OCI-LY7 (cell line): ENCODE measurements around the gene PLD1. TPM values are rescaled to one million over a fixed set of nuclear protein-coding genes. Genes with fewer than 3 reads are reported as not detected.

Experiments used
- BruUV-seq: library from RNA; stranded (reverse); fragments of 400-500 nt; replicated peaks from 2 replicates; lab custom pipeline; 2021; lab: Mats Ljungman, UMichigan
- CTCF ChIA-PET: fragments of 300-600 bp; sonication (Branson Sonifier 250); formaldehyde crosslinking; loops from one replicate; lab custom pipeline; 2022; ENCODE audit warnings: antibody characterized with exemption; ENCODE audit not compliant: unreplicated experiment; lab: Charles Lee
- POLR2A ChIA-PET: fragments of 300-600 bp; sonication (Branson Sonifier 250); formaldehyde crosslinking; loops from one replicate; lab custom pipeline; 2022; ENCODE audit warnings: antibody characterized with exemption; lab: Charles Lee
- DNase-seq: peaks from one replicate; pipeline ENCODE4 v3.0.0-alpha.2; 2015; ENCODE audit warnings: low spot score
- H2AFZ ChIP-seq: fragments of 200-600 bp; sonication (generic), shearing (Covaris generic); 2 replicates; pipeline ENCODE4 v1.6.1; 2014; ENCODE audit warnings: mild to moderate bottlenecking, antibody characterized with exemption, low read length, moderate library complexity
- H3K27ac ChIP-seq: fragments of 200-600 bp; sonication (generic); 2 replicates; pipeline ENCODE4 v1.5.1; 2014; ENCODE audit warnings: mixed run types, low read depth, mild to moderate bottlenecking, moderate library complexity, low read length, inconsistent platforms; ENCODE audit not compliant: poor library complexity, severe bottlenecking
- H3K36me3 ChIP-seq: fragments of 200-600 bp; sonication (generic); 2 replicates; pipeline ENCODE4 v1.6.1; 2014; ENCODE audit warnings: mild to moderate bottlenecking, antibody characterized with exemption, low read length, moderate library complexity, mixed read lengths; ENCODE audit not compliant: insufficient read depth
- H3K4me1 ChIP-seq: fragments of 200-600 bp; sonication (generic); 2 replicates; pipeline ENCODE4 v1.5.1; 2014; ENCODE audit warnings: mild to moderate bottlenecking, low read length; ENCODE audit not compliant: insufficient read depth, poor library complexity, severe bottlenecking
- H3K4me2 ChIP-seq: fragments of 200-600 bp; sonication (generic); 2 replicates; pipeline ENCODE4 v1.6.1; 2014; ENCODE audit warnings: mild to moderate bottlenecking, low read length
- H3K4me3 ChIP-seq: fragments of 200-600 bp; sonication (generic); 2 replicates; pipeline ENCODE4 v1.5.1; 2014; ENCODE audit warnings: mild to moderate bottlenecking, low read depth, low read length; ENCODE audit not compliant: poor library complexity, severe bottlenecking
- H3K79me2 ChIP-seq: fragments of 200-600 bp; sonication (generic); 2 replicates; pipeline ENCODE4 v1.6.1; 2016; ENCODE audit warnings: low read depth, mild to moderate bottlenecking, low read length, moderate library complexity, mixed read lengths; ENCODE audit not compliant: insufficient read depth
- H3K9me2 ChIP-seq: fragments of 200-600 bp; sonication (generic); 2 replicates; pipeline ENCODE4 v1.6.1; 2016; ENCODE audit warnings: mild to moderate bottlenecking, low read length, mixed read lengths; ENCODE audit not compliant: insufficient read depth
- H3K9me3 ChIP-seq: fragments of 200-600 bp; sonication (generic); 2 replicates; pipeline ENCODE4 v1.6.1; 2014; ENCODE audit warnings: mild to moderate bottlenecking, mixed run types, low read length, mixed read lengths
- H4K20me1 ChIP-seq: fragments of 200-600 bp; sonication (generic); 2 replicates; pipeline ENCODE4 v1.6.1; 2014; ENCODE audit warnings: mild to moderate bottlenecking, antibody characterized with exemption, low read length, moderate library complexity, mixed read lengths; ENCODE audit not compliant: insufficient read depth
- EZH2phosphoT487 ChIP-seq: fragments of 200-600 bp; sonication (generic); IDR thresholded peaks from 2 replicates; pipeline ENCODE4 v1.6.1; 2018; ENCODE audit warnings: low read depth, borderline replicate concordance, mild to moderate bottlenecking, mixed run types, antibody characterized with exemption, low read length, moderate library complexity, mixed read lengths
- intact Hi-C: fragments of 100-400 bp; cut with micrococcal nuclease; formaldehyde crosslinking; loops from one replicate; pipeline ENCODE4 v1.10.0; 2022; ENCODE audit not compliant: unreplicated experiment
- total RNA-seq, 2 experiments: library from RNA; depleted of rRNA in 1 of 2; stranded (reverse); fragments of >200 nt in 1 of 2; shearing (Covaris generic) in 1 of 2; gene quantifications; 2 replicates each; pipeline ENCODE4 v1.2.3, GENCODE V29; 2014 to 2022
- TF ChIP-seq, protein P1 (sequence below): fragments of 200-600 bp; sonication (generic); conservative IDR thresholded peaks from 2 replicates; pipeline ENCODE4 v1.5.1; 2014; ENCODE audit warnings: mild to moderate bottlenecking, antibody characterized with exemption, low read length, moderate library complexity, mixed read lengths

The PLD1 gene
- total RNA-seq, 2 experiments from 2014 or later = not detected

DNA sequence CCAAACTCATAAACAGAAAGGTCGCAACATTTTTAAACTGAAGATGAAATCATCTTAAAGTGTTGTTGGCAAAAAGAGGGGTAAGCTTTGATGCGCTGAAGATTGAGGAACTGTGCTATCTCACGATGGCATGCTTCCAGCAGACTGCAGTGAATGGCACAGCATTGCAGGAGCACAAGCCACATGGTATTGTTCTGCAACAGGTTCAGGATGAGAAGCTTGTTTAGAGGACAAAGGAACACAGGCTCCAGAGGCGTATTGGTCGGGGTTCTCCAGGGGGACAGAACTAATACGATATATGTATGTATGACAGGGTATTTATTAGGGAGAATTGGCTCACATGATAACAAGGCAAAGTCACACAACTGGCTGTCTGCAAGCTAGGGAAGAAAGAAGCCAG, 13.8 kb upstream of the PLD1 start:
- ChIA-PET CTCF (no interaction called here), POLR2A (no interaction called here)
- DNase-seq = no peak
- Histone ChIP-seq H3K9me2 (no peaks in the 10 kb centered on the region), H3K4me2 (no peak overlapping the region), H3K36me3 (no peaks in the 10 kb centered on the region), H2AFZ (no peak overlapping the region), H4K20me1 (no peaks in the 10 kb centered on the region), H3K79me2 (no peaks in the 10 kb centered on the region), H3K4me3 (no peak overlapping the region), H3K4me1 (no peaks in the 10 kb centered on the region), H3K9me3 (no peaks in the 10 kb centered on the region), H3K27ac (no peak overlapping the region)
- intact Hi-C loops = no loop called here
- BruUV-seq = no TSS peak
- TF ChIP-seq, protein P1, sequence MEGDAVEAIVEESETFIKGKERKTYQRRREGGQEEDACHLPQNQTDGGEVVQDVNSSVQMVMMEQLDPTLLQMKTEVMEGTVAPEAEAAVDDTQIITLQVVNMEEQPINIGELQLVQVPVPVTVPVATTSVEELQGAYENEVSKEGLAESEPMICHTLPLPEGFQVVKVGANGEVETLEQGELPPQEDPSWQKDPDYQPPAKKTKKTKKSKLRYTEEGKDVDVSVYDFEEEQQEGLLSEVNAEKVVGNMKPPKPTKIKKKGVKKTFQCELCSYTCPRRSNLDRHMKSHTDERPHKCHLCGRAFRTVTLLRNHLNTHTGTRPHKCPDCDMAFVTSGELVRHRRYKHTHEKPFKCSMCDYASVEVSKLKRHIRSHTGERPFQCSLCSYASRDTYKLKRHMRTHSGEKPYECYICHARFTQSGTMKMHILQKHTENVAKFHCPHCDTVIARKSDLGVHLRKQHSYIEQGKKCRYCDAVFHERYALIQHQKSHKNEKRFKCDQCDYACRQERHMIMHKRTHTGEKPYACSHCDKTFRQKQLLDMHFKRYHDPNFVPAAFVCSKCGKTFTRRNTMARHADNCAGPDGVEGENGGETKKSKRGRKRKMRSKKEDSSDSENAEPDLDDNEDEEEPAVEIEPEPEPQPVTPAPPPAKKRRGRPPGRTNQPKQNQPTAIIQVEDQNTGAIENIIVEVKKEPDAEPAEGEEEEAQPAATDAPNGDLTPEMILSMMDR = no peak
- no peak for TF ChIP-seq EZH2phosphoT487

- BruUV-seq = no TSS peak
- ChIA-PET CTCF (no interaction called here), POLR2A (interaction anchor here (1.1 kb wide), 1 partner anchor 17 kb away, joined by 5 read pairs; no protein-coding TSS in a partner anchor)
- H3K4me3 ChIP-seq = no peak overlapping the region
- H2AFZ ChIP-seq = no peak overlapping the region
- no peak overlapping the region for H3K27ac ChIP-seq
- no peak for TF ChIP-seq EZH2phosphoT487
- TF ChIP-seq, protein P1 = no peak
- no peak for DNase-seq
- H3K4me2 ChIP-seq = no peak overlapping the region
- no peaks in the 10 kb centered on the region for H4K20me1 ChIP-seq
- no peaks in the 10 kb centered on the region for H3K9me2 ChIP-seq
- no peaks in the 10 kb centered on the region for H3K4me1 ChIP-seq
- no peaks in the 10 kb centered on the region for H3K79me2 ChIP-seq
- H3K36me3 ChIP-seq = no peaks in the 10 kb centered on the region
- intact Hi-C loops = no loop called here
- H3K9me3 ChIP-seq = no peaks in the 10 kb centered on the region
These were observed 12.3 kb upstream of the PLD1 start for GRCh38 chr3:171822431-171823106.

DNA sequence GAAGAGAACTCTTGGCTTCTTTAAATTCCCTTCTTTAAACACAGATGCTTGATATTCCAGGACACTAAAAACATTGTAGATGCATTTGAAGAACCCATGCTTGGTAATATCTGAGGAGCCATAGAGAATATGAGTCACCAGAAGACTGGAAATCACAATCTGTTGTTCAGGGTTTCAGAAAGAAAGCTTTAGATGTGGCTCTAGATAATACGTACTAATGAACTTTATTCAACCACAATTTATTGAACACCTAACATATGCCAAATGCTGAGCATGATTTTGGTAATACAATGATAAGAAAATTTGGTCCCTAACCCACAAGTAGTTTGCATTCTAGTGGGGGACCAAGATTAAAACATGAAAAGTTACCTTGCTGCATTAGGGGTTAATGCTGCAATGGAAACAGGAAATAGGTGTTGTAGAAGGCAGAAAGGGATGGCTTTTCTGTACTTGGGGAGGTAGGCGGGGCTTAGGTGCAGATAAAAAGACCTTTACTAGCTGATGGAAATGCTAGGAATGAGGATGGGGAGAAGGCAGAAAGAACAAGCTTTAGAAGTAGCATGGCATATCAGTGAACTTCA, 11.6 kb upstream of the PLD1 start:
- no peak for DNase-seq
- Histone ChIP-seq H3K9me3 (no peaks in the 10 kb centered on the region), H3K27ac (no peak overlapping the region), H2AFZ (no peak overlapping the region), H4K20me1 (no peaks in the 10 kb centered on the region), H3K4me1 (no peaks in the 10 kb centered on the region), H3K36me3 (no peaks in the 10 kb centered on the region), H3K4me3 (no peak overlapping the region), H3K79me2 (no peaks in the 10 kb centered on the region), H3K4me2 (no peak overlapping the region), H3K9me2 (no peaks in the 10 kb centered on the region)
- ChIA-PET POLR2A (interaction anchor here (0.6 to 1.1 kb wide), 2 partner anchors 17 to 996 kb away, joined by 3 to 5 read pairs; no protein-coding TSS in a partner anchor), CTCF (no interaction called here)
- BruUV-seq = no TSS peak
- TF ChIP-seq EZH2phosphoT487 = no peak
- TF ChIP-seq, protein P1 = no peak
- intact Hi-C loops = no loop called here
